GM18499 (cell line): ENCODE measurements around the gene RAP2B.

Source experiments
- ATAC-seq: cut with Tn5 transposase; IDR thresholded peaks from one replicate; pipeline ENCODE4 v1.9.1; 2021; ENCODE audit warnings: moderate number of reproducible peaks; ENCODE audit not compliant: insufficient read depth, unreplicated experiment

Gene RAP2B

DNA sequence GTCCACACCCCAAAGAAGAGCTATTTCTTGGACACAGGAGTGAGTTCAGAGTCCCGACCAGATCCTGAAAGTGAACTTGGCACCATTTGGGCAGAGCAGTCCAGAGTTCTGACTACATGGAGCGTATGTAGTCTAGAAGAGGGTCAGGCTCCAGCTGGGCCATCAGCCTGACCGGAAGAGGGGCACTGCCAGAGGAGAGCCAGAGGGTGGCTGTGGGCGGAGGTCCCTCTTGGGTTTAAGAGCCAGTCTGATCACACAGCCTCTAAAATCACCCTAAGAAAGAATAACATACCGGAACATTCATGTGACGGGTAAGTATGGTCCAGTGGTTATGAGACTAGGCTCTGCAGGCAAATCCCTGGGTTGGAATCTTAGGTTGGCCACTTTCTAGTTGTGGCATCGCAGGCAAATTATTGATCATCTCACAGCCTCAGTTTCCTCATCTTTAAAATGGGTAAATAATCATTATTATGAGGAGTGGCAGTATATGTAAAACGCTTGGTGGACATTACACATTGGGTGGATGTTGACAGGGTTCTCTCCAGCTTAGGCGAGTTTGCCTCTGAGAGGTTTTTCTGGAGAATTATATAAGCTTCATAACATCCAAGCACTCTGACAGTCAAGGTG is 2.1 kb upstream of the RAP2B start:
- ATAC-seq: no peak

DNA sequence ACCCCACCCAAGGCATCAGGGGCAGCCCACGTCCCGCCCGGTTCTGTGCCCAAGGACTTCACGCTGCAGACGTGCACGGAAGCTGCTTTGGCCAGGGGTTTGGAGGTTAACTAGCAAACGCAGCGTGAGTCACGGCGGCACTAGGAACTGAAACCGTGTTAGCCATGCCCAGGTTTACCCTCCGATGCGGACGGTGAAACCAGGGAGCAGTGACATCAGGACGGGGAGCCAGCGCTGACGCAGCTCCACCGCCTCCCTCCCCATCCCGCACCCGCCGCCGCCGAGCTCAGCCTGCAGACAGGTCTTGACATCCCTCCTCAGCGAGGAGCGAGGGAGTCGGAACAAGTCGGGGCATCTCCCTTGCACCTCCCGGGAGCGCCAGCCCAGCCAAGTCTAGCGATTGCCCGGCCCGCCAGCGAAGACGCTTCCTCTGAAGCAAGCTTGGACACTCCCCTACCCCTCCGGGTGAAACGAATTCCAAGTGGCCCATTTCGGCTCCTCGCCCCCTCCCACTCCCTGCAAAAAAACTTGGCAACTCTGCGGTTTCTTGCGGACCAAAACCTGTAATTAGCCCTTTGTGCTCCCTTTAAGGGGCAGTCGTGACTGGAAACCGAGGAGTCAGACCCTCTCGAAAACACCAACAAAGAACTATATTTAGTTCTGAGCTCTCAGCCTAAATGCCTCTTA is 1.4 kb upstream of the RAP2B start:
- peak; percentile 16 for ATAC-seq

DNA sequence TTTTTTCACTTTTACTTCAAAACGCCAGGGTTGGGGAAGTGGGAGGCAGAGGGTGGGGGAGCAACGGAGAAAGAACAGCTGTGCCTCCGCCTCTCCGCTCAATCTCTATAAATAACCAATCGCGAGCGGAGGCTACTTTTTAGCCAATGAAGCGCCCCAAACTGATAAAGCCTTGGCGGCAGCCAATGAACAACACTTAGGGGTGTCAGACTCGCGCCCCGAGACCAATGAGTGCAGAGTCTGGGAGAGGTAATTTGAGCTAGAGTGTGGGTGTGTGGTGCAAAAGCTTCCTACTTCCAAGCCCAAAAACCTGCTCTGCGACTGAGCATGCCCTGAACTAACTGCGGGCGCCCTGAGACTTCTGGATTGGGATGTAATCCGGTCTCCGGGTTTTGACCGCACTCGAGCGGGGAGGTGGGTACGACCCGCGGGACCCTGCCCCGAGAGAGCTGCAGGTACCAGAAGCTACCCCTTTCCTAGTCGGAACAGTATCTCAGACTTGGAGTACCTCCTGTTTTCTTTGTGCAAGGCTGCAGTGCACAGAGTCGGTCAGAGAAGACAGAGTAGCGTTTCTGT is 800 bp upstream of the RAP2B start:
- ATAC-seq: peak; percentile 88

DNA sequence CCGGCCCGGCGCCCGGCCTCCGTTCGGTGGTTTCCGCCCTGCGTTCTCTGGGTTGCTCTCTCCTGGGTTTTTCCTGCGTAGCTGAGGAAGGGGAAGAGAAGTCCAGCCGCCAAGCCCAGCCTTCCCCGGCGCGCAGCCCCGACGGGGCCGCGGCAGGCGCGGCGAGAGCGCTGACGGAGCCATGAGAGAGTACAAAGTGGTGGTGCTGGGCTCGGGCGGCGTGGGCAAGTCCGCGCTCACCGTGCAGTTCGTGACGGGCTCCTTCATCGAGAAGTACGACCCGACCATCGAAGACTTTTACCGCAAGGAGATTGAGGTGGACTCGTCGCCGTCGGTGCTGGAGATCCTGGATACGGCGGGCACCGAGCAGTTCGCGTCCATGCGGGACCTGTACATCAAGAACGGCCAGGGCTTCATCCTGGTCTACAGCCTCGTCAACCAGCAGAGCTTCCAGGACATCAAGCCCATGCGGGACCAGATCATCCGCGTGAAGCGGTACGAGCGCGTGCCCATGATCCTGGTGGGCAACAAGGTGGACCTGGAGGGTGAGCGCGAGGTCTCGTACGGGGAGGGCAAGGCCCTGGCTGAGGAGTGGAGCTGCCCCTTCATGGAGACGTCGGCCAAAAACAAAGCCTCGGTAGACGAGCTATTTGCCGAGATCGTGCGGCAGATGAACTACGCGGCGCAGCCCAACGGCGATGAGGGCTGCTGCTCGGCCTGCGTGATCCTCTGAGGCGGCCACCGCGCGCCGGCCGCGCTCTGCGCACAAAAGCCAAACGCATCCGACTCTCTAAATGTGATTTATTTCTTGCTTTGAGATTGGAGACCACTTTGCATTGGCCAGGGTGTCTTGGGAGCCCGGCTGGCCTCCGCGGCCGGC is 727 bp downstream of the RAP2B start:
- ATAC-seq: no peak

DNA sequence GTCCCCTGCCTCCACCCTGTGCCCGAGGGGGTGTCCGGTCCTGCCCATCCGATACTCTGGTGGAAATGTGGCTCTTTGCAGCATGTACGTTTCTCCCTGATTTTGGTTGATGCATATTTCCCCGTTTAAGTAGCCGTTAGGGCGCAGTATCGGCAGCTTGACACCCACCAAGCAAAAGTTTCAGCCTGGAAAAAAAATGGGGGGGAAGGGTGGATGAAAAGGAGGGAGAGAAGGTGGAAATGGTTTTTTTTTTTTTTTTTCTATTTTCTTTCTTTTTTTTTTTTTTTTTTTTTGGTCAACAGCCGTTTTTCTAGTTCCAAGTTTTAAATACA is 1.3 kb downstream of the RAP2B start:
- no peak for ATAC-seq

DNA sequence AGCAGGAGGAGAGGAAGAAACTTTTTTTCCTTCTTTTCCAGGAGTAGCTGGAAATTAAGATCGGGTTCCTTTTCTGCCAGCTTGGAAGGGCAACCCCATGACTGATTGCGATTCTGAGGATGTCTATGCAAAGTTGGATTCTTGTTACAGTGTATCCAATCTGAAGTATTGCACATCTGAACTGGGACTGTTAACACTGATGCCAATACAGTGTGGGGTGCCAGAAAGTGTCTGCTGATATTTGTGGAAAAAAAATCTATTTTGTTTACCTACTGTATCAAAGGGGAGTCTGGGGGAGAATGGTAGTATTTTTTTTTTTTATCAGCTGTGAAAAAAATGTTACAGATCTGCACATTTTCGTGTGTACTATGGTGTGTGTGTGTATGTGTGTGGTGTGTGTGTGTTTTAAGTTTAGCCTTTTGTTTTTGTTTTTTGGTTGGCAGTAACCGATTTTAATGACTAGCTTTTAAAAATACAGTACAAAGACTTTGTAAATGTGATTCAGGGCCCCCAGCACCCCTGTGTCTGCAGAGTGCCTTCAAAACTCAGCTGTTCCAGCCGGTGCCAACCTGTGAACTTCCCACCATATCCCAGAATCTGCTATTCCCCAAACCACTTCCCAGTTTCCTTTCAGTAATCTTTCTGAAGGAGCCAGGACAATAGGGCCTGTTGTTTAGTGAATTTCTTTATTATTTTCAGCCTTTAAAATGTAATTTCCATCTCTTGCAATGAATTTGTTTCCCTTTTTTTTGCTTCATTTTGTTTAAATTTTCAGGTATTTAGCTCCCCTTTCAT is 1.9 kb downstream of the RAP2B start:
- ATAC-seq: no peak

DNA sequence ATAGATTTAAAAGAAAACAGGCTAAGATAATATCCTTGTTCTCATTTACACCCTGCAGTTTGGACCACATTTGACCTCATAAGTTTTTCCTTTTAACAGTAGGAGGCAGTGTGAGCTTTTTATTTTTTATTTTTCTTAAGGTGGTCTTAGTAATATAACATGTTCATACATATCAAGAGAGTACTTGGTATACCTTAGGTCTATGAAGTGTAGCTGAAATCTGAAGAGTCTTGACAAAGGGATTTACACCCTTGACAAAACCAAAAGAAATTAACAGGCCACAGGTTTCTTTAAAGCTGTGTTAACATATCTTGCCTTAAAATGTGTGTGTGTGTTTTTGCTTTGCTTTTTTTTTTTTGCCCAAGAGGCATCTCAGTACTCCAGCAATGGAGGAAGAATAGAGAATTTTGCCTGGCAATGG is 3.2 kb downstream of the RAP2B start:
- ATAC-seq: no peak

DNA sequence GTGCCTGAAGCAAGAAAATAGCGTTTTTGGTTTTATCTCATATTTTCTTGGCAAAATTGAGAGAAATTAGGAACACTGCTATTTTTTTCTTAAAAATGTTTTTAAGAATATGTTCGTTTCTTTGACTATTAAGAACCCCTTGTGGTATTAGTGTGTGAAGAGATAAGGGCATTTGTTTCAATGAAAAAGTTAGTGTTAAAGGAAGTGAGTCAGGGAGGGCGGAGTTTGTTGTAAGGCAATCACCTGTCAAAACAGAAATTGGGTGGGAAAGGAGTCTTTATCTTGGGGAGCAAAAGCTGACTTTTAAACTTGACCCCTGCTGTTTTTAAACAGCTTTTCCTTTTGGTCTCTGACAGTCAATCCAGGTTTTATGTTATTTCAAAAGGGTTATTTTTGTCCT is 4.2 kb downstream of the RAP2B start:
- ATAC-seq: no peak

DNA sequence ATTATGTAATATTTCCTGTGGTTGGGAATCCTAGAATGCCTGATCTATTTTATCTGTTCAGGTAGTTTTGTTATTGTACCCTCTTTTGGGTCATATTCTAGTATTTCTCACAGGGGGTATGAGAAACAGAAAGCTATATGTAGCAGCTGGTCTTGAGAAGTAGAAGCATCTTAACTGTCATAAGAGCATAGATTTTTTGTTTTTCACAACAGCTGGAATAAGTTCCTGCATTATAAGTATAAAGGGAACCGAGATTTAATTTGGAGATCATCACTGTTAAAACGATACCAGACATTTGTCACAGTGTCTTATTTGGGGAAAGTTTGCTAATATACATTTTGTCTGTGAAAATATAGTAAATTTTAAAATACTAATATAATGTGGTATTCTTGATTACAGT is 4.8 kb downstream of the RAP2B start:
- ATAC-seq: no peak

DNA sequence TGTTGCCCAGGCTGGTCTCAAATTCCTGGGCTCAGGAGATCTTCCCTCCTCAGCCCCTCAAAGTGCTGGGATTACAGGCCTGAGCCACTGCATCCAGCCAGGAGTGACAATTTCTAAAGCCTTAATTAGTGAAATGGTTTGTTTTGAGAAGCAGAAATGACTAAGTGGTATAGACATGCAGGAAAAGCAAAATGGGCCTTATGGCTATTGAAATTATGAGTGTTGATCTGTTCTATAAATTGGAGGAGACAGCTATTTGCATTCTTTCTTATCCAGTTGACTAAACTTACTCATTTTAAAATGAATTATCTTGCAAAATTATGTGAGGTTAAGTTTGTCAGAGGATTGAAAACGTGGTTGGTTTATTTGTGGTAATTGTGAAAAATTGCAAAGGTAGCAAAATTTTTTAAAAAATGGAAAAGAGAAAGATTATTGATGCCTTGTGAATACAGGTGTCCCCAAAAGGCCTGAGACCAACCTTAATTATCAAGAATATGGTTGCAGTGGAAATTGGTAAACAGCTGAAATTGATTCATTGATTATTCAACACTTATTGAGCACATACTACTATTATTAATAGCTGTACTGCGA is 7.9 kb downstream of the RAP2B start:
- ATAC-seq: no peak

DNA sequence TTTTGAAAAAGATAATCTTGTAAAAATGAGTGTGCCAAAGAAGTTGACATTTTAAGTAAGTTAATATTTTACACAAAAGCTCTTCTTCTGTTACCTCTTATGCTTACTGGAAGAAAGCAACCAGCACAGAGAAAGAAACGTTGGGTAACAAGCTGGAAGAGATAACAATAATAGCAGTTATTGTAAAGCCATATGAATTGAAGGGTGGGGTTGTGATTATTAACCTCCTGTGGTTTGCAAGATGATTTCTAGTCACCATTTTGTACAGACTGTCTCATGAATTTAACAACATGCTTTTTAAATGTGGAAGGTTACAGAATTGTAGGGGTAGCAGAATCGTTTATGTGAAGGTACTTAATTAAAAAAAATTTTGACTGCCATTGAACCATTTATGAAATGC is 9.2 kb downstream of the RAP2B start:
- ATAC-seq: no peak

DNA sequence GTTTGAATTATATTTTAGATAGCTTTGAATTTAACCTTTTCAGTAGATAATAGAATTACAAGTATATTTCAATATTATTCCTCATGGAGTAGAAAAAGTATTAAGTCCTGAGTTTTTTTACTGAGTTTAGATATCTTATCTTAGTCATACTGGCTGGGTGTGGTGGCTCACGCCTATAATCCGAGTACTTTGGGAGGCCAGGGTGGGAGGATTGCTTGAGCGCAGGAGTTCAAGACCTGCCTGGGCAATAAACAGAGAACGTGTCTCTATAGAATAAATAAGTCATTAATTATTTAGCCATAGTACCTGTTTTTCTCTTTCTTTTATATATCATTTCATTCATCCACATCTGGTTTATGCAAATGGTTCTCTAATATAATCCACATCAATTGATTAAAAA is 9.9 kb downstream of the RAP2B start:
- ATAC-seq: no peak

DNA sequence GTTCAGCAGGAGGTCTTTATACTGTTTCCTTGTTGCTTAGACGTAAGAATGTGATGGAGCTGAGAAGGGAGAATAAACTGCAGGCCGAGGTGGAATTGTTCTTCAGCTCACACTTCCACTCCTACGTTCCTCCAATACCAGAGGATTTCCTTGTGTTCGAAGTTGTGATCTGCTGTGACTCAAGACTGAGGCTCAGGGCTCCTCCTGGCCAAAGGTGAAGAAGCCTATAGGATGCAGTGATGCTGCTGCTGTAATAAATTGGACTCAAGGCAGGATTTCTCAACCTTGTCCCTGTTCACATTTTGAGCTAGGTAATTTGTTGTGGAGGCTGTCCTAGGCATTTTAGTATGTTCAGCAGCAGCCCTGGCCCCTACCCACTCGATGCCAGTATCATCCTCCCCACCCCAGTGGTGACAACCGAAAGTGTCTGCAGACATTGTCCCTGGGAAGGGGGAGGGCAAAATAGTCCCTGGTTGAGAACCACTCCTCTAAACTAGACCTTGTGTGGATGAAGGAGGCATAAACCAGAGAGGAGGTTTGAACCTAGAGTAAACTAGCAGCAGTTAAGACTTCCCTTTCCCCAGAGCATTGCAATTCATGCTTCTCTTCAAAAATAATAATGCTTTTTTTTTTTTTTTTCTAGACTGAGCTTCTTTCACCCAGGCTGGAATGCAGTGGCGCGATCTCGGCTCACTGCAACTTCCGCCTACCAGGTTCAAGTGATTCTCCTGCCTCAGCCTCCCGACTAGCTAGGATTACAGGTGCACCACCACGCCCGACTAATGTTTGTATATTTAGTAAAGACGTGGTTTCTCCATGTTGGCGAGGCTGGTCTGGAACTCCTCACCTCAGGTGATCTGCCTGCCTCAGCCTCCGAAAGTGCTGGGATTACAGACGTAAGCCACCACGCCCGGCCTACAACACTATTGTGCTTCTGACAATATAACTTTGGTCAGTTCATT is 11.1 kb downstream of the RAP2B start:
- no peak for ATAC-seq

DNA sequence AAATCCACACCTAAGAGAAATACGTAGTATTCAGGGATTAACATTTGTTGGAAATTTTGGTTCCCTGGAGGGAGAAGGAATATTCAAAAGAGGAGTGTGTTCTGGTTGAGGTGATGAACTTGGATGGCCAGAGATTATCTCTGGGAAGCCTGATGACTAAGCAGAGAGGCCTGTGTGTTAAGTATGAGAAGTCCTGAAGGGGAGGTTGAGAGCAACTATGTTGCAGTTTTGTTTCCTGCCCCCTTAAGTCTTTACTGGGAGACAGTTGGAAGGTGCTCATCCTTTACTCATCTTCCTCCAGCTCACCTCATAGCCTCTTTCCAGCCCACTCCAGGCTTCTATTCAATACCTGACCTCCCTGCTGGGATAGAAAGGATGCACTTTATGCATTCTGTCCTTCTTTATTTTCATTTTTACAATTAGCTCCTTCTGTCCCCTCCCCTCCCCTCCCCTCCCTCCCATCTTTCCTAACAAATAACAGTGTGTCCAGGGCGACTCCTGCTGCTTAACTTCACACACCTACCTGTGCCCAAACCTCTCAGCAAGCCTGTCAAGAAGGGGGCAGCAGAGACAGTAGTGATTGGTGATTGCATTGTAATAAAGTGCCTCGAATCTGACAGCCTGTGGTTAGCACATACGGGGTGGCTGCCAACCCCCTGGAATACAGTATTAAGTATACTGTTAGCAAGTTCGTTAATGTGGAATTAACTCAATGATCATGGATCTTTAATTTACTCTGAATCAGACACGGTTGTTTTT is 11.9 kb downstream of the RAP2B start:
- ATAC-seq: no peak

DNA sequence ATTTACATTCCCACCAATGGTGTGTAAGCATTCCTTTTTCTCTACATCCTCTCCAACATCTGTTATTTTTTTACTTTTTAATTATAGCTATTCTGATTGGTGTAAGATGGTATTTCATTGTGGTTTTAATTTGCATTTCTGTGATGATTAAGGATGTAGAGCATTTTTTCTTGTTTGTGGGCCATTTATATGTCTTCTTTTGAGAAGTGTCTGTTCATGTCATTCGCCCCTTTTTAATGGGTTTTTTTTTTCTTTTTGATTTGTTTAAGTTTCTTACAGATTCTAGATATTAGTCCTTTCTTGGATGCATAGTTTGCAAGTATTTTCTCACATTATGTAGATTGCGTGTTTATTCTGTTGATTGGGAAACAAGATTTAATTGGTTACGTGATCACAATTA is 14.2 kb downstream of the RAP2B start:
- ATAC-seq: no peak

DNA sequence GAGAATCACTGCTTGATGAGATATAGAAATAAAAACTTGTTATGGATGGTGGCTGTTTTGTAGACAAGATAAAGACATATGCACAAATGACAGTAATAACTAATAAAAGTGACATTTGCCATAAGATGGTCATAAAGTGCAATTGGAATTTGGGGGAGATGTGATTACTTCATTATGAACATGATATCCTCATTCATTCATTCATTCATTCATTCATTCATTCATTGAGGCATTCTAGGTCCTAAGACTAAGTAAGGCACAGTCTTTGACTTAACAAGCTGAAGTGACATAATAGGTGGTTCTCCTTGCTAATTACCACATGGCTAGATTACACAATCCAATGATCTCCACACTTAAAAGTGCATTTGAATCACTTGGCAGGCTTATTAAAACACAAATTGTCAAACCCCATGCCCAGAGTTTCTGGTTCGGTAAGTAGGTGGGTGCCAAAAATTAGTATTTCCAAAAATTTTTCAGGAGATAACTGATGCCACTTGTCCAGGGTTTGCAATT is 18.9 kb downstream of the RAP2B start:
- no peak for ATAC-seq

DNA sequence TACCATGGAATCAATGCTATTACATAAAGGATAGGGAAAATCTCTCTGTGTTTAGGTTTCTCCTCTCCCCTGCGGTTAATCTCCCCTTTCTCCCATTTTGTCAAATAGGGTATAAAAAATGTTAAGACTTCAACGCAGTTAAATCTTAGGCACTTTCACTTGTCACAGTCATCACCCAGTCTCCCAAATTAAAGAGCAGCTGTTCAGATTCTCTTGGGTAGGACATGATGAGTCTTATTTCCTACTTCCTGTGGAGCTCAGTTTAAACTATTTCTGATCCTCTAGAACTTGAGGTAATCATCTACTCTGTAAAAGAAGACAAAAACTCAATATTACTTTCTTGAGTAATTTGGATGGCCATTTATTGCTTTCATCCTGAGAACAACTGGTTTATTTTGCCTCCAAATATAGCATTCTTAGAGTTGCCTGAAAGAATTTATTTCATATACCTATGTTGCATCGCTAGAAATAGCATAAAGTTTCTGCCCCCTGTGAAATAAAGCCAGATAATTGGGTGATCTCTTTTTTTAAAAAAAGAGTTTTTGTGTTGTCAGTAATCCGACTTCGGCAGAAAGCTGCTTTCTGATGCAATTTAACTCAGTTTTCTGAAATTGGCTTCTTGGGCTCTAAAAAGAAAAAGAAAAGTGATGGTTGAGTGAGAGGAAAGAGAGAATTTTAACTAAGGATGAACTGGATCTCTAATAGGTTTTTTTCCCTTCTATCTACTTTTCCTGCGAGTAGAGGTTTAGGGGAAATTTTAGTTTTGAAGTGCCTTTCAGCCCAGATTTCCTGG is 20.7 kb downstream of the RAP2B start:
- no peak for ATAC-seq
